RPMI8226 (cell line): Measurements from ENCODE around the gene EXOSC10.

Experiments used
- DNase-seq: peaks from one replicate; pipeline ENCODE4 v3.0.0-alpha.2; 2015

Gene EXOSC10

GRCh38 chr1:11099310-11100148 lies at the start of gene EXOSC10:
Gene EXOSC10, minus strand, starts transcription at chr1:11099869. Its CDS starts 38 bp downstream, at chr1:11099831.
- peak; percentile 97 for DNase-seq

- no peak for DNase-seq
Observed at GRCh38 chr1:11147197-11147770, 47.6 kb upstream of the EXOSC10 start.

- DNase-seq: no peak
Observed at GRCh38 chr1:11145741-11146140, 46.1 kb upstream of the EXOSC10 start.

- no peak for DNase-seq
Observed at GRCh38 chr1:11144570-11145256, 45.0 kb upstream of the EXOSC10 start.

- no peak for DNase-seq
Observed at GRCh38 chr1:11143907-11144306, 44.2 kb upstream of the EXOSC10 start.

- DNase-seq: no peak
Observed at GRCh38 chr1:11143401-11143800, 43.7 kb upstream of the EXOSC10 start.

- DNase-seq: no peak
Observed at GRCh38 chr1:11142618-11143391, 43.1 kb upstream of the EXOSC10 start.

- DNase-seq: no peak
Observed at GRCh38 chr1:11138952-11139351, 39.3 kb upstream of the EXOSC10 start.

- DNase-seq: no peak
Observed at GRCh38 chr1:11138029-11138428, 38.4 kb upstream of the EXOSC10 start.

GRCh38 chr1:11134898-11135266 lies 35.2 kb upstream of the EXOSC10 start:
- no peak for DNase-seq

- no peak for DNase-seq
Observed at GRCh38 chr1:11134251-11134897, 34.7 kb upstream of the EXOSC10 start.

- DNase-seq: no peak
Observed at GRCh38 chr1:11132563-11133293, 33.1 kb upstream of the EXOSC10 start.

- no peak for DNase-seq
Observed at GRCh38 chr1:11131816-11132215, 32.1 kb upstream of the EXOSC10 start.

- DNase-seq: no peak
Observed at GRCh38 chr1:11130406-11130805, 30.7 kb upstream of the EXOSC10 start.

GRCh38 chr1:11129649-11130390 lies 30.2 kb upstream of the EXOSC10 start:
- no peak for DNase-seq

- DNase-seq: no peak
Observed at GRCh38 chr1:11126569-11126968, 26.9 kb upstream of the EXOSC10 start.

- DNase-seq: no peak
Observed at GRCh38 chr1:11125931-11126330, 26.3 kb upstream of the EXOSC10 start.

GRCh38 chr1:11124965-11125364 lies 25.3 kb upstream of the EXOSC10 start:
- no peak for DNase-seq

GRCh38 chr1:11116318-11116717 lies 16.6 kb upstream of the EXOSC10 start:
- no peak for DNase-seq

- DNase-seq: no peak
Observed at GRCh38 chr1:11114966-11115365, 15.3 kb upstream of the EXOSC10 start.
